ENCODE data around the gene RAB23. TPM values are rescaled to one million over a fixed set of nuclear protein-coding genes. Genes with fewer than 3 reads are reported as not detected.

RAB23 gene
- total and polyA plus RNA-seq, 2 experiments from 2014 or later = 5.2 to 16.7 TPM

GRCh38 chr6:57143690-57144089 is 78.4 kb downstream of the RAB23 start:
- no peak overlapping the region for H3K27ac Mint-ChIP-seq
- H3K36me3 Mint-ChIP-seq (ENCODE audit: low read depth) = peaks cover 28% of the 10 kb centered on the region
- H3F3A ChIP-seq (replicated peaks; ENCODE audit: low read depth) = no peaks in the 10 kb centered on the region

More at GRCh38 chr6:57143690-57144089, 78.4 kb downstream of the RAB23 start:
- H3K9me3 Mint-ChIP-seq = no peaks in the 10 kb centered on the region
- Histone ChIP-seq H2AFZ (no peak overlapping the region), H3K36me3 (ENCODE audit: insufficient read depth) (0 out of 2 replicates have a peak, but pooled peaks cover 8% of the 10 kb centered on the region), H4K20me1 (replicated peaks; ENCODE audit: insufficient read depth) (no peaks in the 10 kb centered on the region), H3K27ac (ENCODE audit: low read depth) (no peak overlapping the region), H3K4me2 (no peak overlapping the region), H3K9me2 (ENCODE audit: insufficient read depth) (no peaks in the 10 kb centered on the region), H3K27me3 (ENCODE audit: insufficient read depth) (no peaks in the 10 kb centered on the region), H3K79me2 (replicated peaks; ENCODE audit: insufficient read depth) (no peaks in the 10 kb centered on the region), H3K4me3 (no peak overlapping the region), H3K4me1 (ENCODE audit: insufficient read depth) (no peaks in the 10 kb centered on the region)
- H3K4me3 Mint-ChIP-seq = no peak overlapping the region
- H3K4me1 Mint-ChIP-seq = no peaks in the 10 kb centered on the region
- H3K27me3 Mint-ChIP-seq (ENCODE audit: insufficient read depth, low read depth, poor library complexity) = no peaks in the 10 kb centered on the region
- DNase-seq (ENCODE audit: low spot score) (no peak), ATAC-seq (no peak)
- TF ChIP-seq ZNF331 (CRISPR knock-in tag; IDR thresholded peaks at IDR 0.05; ENCODE audit: low read depth) = no peak
- TF ChIP-seq EZH2phosphoT487 (IDR thresholded peaks at IDR 0.05; ENCODE audit: unreplicated experiment) = no peak
- TF ChIP-seq ZNF462 (CRISPR knock-in tag; IDR thresholded peaks at IDR 0.05) = no peak
- TF ChIP-seq, protein P1, sequence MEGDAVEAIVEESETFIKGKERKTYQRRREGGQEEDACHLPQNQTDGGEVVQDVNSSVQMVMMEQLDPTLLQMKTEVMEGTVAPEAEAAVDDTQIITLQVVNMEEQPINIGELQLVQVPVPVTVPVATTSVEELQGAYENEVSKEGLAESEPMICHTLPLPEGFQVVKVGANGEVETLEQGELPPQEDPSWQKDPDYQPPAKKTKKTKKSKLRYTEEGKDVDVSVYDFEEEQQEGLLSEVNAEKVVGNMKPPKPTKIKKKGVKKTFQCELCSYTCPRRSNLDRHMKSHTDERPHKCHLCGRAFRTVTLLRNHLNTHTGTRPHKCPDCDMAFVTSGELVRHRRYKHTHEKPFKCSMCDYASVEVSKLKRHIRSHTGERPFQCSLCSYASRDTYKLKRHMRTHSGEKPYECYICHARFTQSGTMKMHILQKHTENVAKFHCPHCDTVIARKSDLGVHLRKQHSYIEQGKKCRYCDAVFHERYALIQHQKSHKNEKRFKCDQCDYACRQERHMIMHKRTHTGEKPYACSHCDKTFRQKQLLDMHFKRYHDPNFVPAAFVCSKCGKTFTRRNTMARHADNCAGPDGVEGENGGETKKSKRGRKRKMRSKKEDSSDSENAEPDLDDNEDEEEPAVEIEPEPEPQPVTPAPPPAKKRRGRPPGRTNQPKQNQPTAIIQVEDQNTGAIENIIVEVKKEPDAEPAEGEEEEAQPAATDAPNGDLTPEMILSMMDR (conservative IDR thresholded peaks at IDR 0.05; ENCODE audit: low read depth in 2 of 2) = no peak
- no peak for TF ChIP-seq NANOG (IDR thresholded peaks at IDR 0.05; ENCODE audit: borderline replicate concordance)
- no peak for TF ChIP-seq JUNB (IDR thresholded peaks at IDR 0.05; ENCODE audit: unreplicated experiment)
- TF ChIP-seq, protein P2, sequence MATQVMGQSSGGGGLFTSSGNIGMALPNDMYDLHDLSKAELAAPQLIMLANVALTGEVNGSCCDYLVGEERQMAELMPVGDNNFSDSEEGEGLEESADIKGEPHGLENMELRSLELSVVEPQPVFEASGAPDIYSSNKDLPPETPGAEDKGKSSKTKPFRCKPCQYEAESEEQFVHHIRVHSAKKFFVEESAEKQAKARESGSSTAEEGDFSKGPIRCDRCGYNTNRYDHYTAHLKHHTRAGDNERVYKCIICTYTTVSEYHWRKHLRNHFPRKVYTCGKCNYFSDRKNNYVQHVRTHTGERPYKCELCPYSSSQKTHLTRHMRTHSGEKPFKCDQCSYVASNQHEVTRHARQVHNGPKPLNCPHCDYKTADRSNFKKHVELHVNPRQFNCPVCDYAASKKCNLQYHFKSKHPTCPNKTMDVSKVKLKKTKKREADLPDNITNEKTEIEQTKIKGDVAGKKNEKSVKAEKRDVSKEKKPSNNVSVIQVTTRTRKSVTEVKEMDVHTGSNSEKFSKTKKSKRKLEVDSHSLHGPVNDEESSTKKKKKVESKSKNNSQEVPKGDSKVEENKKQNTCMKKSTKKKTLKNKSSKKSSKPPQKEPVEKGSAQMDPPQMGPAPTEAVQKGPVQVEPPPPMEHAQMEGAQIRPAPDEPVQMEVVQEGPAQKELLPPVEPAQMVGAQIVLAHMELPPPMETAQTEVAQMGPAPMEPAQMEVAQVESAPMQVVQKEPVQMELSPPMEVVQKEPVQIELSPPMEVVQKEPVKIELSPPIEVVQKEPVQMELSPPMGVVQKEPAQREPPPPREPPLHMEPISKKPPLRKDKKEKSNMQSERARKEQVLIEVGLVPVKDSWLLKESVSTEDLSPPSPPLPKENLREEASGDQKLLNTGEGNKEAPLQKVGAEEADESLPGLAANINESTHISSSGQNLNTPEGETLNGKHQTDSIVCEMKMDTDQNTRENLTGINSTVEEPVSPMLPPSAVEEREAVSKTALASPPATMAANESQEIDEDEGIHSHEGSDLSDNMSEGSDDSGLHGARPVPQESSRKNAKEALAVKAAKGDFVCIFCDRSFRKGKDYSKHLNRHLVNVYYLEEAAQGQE (IDR thresholded peaks at IDR 0.05; ENCODE audit: unreplicated experiment) = no peak
- no peak for TF ChIP-seq STAT1 (IDR thresholded peaks at IDR 0.05; ENCODE audit: unreplicated experiment)
- TF ChIP-seq, protein P3, sequence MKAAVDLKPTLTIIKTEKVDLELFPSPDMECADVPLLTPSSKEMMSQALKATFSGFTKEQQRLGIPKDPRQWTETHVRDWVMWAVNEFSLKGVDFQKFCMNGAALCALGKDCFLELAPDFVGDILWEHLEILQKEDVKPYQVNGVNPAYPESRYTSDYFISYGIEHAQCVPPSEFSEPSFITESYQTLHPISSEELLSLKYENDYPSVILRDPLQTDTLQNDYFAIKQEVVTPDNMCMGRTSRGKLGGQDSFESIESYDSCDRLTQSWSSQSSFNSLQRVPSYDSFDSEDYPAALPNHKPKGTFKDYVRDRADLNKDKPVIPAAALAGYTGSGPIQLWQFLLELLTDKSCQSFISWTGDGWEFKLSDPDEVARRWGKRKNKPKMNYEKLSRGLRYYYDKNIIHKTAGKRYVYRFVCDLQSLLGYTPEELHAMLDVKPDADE (IDR thresholded peaks at IDR 0.05) = no peak
- TF ChIP-seq CREB1 (CRISPR knock-in tag; IDR thresholded peaks at IDR 0.05; ENCODE audit: low read depth) = no peak
- no peak for TF ChIP-seq ZNF114 (CRISPR knock-in tag; IDR thresholded peaks at IDR 0.05)

Measured in GM23338 (cell line).